Activated T-cell treated with anti-CD3 and anti-CD28 coated beads, Interleukin-2, amount 50 U/mL, for 4 hours (primary cell): ENCODE results near the gene CCDC3. TPM values are rescaled to one million over a fixed set of nuclear protein-coding genes. Genes with fewer than 3 reads are reported as not detected.

Experiments used
- ATAC-seq, 2 donors: fragments of 200-7000 bp; cut with Tn5 transposase; one replicate each; pipeline ENCODE4 v1.10.0; 2021
- DNase-seq: peaks from one replicate; pipeline ENCODE4 v3.0.0-alpha.2; 2020
- H3K27me3 Mint-ChIP-seq: one replicate; pipeline ENCODE4 v1.8.0; 2021; ENCODE audit warnings: low read depth, mixed read lengths
- H3K36me3 Mint-ChIP-seq: one replicate; pipeline ENCODE4 v1.8.0; 2022; ENCODE audit warnings: mixed read lengths; ENCODE audit not compliant: insufficient read depth
- H3K4me1 Mint-ChIP-seq: one replicate; pipeline ENCODE4 v1.8.0; 2021; ENCODE audit warnings: low read depth, mixed read lengths
- H3K4me3 Mint-ChIP-seq: one replicate; pipeline ENCODE4 v1.8.0; 2021; ENCODE audit warnings: mild to moderate bottlenecking, moderate library complexity, mixed read lengths
- H3K9me3 Mint-ChIP-seq: one replicate; pipeline ENCODE4 v1.8.0; 2021; ENCODE audit warnings: mixed read lengths
- total RNA-seq, 3 donors: library from RNA; stranded (reverse); gene quantifications; one replicate each; pipeline ENCODE4 v1.2.1, GENCODE V29; 2021

CCDC3 gene
- total RNA-seq, 3 donors from 2014 or later: 0.08 to 0.16 (median 0.10) TPM

DNA sequence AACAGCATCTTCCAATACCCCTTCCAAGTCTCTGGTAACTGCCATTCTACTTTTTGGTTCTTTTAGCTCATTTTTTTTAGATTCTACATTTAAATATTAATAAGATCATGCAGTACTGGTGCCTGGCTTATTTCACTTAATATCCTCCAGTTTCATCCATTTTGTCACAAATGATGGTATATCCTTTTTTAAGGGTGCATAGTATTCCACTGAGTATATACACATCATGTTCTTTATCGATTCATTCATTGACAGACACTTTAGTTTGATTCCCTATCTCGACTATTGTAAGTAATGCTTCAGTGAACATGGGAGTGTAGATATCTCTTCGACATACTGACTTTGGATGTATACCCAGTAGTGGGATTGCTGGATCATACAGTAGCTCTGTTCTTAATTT is 89.7 kb downstream of the CCDC3 start:
- ATAC-seq (no peak), DNase-seq (no peak)
- Mint-ChIP-seq H3K36me3 (no peaks in the 10 kb centered on the region), H3K9me3 (peaks cover 7% of the 10 kb centered on the region), H3K27me3 (peaks cover 10% of the 10 kb centered on the region), H3K4me1 (no peaks in the 10 kb centered on the region), H3K4me3 (no peak overlapping the region)

- H3K4me1 Mint-ChIP-seq: no peaks in the 10 kb centered on the region
- no peak for ATAC-seq
- no peak overlapping the region for H3K4me3 Mint-ChIP-seq
- H3K9me3 Mint-ChIP-seq: peaks cover 7% of the 10 kb centered on the region
- no peaks in the 10 kb centered on the region for H3K36me3 Mint-ChIP-seq
- H3K27me3 Mint-ChIP-seq: peaks cover 8% of the 10 kb centered on the region
- no peak for DNase-seq
Observed at GRCh38 chr10:12910835-12911234, 90.7 kb downstream of the CCDC3 start.

GRCh38 chr10:12909836-12910185 is 91.7 kb downstream of the CCDC3 start:
- Mint-ChIP-seq H3K27me3 (peaks cover 11% of the 10 kb centered on the region), H3K36me3 (no peaks in the 10 kb centered on the region), H3K4me1 (no peaks in the 10 kb centered on the region), H3K4me3 (no peak overlapping the region), H3K9me3 (peaks cover 7% of the 10 kb centered on the region)
- no peak for ATAC-seq
- DNase-seq: no peak

DNA sequence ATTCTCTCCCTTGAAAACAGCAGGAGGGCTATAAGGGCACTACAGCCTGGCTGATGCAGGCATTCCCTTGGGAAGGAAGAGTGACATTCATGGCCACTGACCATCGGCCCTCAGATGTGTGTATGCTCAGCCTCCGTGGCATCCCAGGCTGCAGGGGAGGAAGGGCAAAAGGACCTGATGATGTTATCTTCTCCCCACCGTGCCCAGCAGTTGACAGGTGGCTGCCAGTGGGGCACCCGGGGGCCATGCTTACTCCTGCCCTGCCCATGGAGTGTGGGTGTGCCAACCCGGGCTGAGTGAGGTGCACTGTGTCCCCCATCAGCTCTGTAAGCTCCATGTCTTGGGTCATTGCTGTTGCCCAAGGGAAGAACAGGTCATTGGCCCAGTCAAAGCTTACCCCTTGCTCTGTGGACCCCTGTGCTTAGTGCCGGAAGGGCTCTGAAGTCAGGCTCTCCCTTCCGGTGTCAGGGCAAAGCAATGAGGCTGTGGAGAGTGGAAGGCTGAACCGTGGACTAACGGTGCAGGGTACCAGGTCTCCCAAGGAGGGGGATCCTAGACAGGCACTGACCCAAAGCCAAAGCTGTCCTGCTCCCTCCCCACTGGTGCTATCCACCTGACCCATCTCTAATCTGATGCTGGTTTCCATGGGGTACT is 92.2 kb downstream of the CCDC3 start:
- Mint-ChIP-seq H3K9me3 (peaks cover 7% of the 10 kb centered on the region), H3K4me3 (no peak overlapping the region), H3K4me1 (no peaks in the 10 kb centered on the region), H3K27me3 (peaks cover 10% of the 10 kb centered on the region), H3K36me3 (no peaks in the 10 kb centered on the region)
- no peak for DNase-seq
- no peak for ATAC-seq

- H3K4me3 Mint-ChIP-seq: no peak overlapping the region
- ATAC-seq (no peak), DNase-seq (no peak)
- H3K9me3 Mint-ChIP-seq: peaks cover 7% of the 10 kb centered on the region
- H3K36me3 Mint-ChIP-seq: no peaks in the 10 kb centered on the region
- no peaks in the 10 kb centered on the region for H3K4me1 Mint-ChIP-seq
- peaks cover 10% of the 10 kb centered on the region for H3K27me3 Mint-ChIP-seq
Observed at GRCh38 chr10:12908773-12909172, 92.7 kb downstream of the CCDC3 start.

GRCh38 chr10:12907656-12908055 is 93.9 kb downstream of the CCDC3 start:
- DNase-seq (no peak), ATAC-seq (no peak)
- no peak overlapping the region for H3K4me3 Mint-ChIP-seq
- H3K4me1 Mint-ChIP-seq: no peaks in the 10 kb centered on the region
- H3K36me3 Mint-ChIP-seq: no peaks in the 10 kb centered on the region
- H3K9me3 Mint-ChIP-seq: peaks cover 7% of the 10 kb centered on the region
- peaks cover 10% of the 10 kb centered on the region for H3K27me3 Mint-ChIP-seq

DNA sequence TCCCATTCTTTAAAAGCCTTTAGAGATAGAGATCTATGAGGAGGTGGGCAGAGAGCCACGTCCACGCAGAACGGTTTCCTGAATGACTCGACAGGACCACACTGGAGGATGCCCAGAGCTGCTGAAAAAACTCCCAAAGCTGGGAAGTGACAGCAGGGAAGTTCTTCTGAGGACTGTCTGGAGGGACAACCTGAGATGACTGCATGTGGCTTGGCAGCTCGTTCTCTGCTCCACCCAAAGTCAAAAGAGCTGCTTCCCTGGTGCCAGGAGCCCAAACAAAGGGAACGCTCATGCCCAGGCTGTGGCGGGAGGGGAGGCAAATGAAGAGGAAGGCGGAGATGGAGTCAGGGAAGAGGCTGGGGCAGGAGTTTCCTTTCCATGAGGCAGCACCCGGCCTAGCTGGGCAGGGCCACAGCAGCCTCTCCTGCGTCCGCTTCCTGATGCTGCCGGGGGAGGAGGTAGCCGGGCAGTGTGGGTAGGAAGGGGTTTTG is 95.4 kb downstream of the CCDC3 start:
- Mint-ChIP-seq H3K4me3 (no peak overlapping the region), H3K9me3 (no peaks in the 10 kb centered on the region), H3K27me3 (peaks cover 9% of the 10 kb centered on the region), H3K36me3 (no peaks in the 10 kb centered on the region), H3K4me1 (no peaks in the 10 kb centered on the region)
- DNase-seq (no peak), ATAC-seq (no peak)

DNA sequence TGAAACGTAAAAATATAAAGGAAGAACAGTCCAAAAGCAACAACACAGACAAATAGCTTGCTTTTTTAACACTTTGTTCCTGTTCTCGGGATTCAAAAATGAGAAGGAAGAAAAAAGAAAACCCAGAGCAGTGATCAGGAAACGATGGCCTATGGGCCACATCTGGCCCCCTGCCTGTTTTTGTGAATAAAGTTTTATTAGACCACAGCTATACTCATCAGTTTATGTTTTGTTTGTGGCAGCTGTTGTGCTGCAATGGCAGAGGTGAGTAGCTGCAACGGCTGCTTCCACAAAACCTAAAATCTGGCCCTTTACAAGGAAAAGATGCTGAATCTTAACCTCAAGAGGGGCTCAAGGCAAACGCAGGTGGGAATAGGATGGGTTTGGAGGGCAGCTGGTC is 96.4 kb downstream of the CCDC3 start:
- ATAC-seq (no peak), DNase-seq (no peak)
- Mint-ChIP-seq H3K36me3 (no peaks in the 10 kb centered on the region), H3K27me3 (peaks cover 9% of the 10 kb centered on the region), H3K9me3 (no peaks in the 10 kb centered on the region), H3K4me1 (no peaks in the 10 kb centered on the region), H3K4me3 (no peak overlapping the region)

DNA sequence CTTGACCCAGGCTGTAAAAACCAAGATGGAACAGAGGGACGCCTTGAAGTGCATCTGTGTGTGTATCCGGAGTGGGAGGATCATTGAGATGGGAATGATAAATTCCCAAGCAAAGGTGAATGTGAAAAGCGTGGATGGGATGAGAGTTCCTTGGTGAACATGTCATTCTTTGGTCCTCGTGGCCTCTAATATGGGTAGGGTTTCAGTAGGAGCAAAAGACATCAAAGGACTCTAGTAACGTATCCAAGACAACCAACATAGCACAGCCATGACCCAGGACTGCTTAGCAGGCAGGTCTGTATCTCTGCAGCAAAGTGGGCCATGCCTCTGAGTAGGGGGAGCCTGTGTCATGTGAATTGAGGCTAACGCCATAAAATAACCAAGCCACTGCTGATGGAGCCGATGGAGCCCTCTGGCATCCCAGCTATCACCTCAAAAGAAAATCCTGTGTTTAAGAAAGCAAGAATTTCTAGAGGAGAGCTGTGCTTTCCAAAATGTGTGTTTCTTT is 98.6 kb downstream of the CCDC3 start:
- Mint-ChIP-seq H3K27me3 (peaks cover 9% of the 10 kb centered on the region), H3K9me3 (no peaks in the 10 kb centered on the region), H3K36me3 (no peaks in the 10 kb centered on the region), H3K4me1 (no peaks in the 10 kb centered on the region), H3K4me3 (no peak overlapping the region)
- ATAC-seq (no peak), DNase-seq (no peak)

DNA sequence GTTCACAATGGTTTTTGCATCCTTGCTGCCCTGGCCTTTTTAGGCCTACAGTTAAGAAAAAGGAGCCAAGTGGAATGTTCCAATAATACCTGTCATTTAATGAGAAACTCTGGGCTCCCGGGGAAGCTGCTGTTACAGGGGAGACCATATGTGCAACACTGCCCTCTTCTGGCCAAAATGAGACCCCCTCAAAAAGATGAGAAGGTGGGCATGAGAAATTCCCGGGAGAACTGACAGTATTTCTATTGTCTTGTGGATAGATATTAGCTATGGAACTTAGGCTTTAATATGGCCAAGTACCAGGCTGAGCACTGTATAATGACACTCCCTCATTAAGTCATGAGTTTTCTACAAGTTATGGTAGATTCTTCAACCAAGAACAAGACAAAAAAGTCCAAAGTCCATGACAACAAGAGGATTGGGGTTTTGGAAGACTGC is 99.4 kb downstream of the CCDC3 start:
- ATAC-seq: no peak
- H3K4me3 Mint-ChIP-seq: no peak overlapping the region
- H3K36me3 Mint-ChIP-seq: no peaks in the 10 kb centered on the region
- no peaks in the 10 kb centered on the region for H3K9me3 Mint-ChIP-seq
- H3K4me1 Mint-ChIP-seq: no peaks in the 10 kb centered on the region
- peak; percentile 27 for DNase-seq
- peaks cover 12% of the 10 kb centered on the region for H3K27me3 Mint-ChIP-seq

DNA sequence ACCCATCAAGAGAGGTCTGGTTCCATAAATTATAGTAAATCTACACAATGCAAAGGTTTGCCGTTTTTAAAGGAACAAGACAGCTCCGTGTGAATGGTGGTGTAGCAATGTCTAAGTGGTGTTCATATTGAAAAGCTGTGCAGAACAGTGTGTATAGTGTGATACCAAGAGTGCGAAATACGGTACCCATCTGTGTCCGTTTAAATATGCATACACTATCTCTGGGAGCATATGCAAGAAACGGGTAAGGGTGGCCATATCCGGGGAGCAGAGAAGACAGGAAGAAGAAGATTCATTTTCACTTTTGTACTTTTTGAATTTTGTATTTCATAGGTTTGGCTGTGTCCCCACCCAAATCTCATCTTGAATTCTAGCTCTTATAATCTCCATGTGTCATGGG is 102.0 kb downstream of the CCDC3 start:
- Mint-ChIP-seq H3K9me3 (peaks cover 3% of the 10 kb centered on the region), H3K4me1 (no peaks in the 10 kb centered on the region), H3K27me3 (peaks cover 24% of the 10 kb centered on the region), H3K36me3 (no peaks in the 10 kb centered on the region), H3K4me3 (no peak overlapping the region)
- ATAC-seq (no peak), DNase-seq (no peak)

DNA sequence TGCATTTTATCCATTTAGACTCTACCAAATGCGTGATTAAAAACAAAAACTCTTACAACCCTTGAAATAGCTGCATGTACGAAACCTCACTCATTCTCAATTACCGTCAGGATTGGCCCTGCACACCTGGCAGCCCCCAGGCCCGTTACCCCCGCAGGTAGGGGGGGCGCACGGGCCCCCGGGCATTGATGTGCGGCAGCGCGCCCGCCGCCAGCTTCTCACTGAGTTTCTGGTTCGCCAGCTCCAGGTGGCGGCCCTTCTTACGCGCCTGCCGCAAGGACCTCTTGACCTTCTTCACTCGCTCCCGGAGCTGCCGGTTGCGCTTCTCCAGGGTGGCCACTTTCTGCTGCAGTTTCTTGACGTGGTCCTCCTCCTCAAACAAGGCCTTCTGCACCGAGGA is 103.2 kb downstream of the CCDC3 start:
- Mint-ChIP-seq H3K9me3 (peaks cover 11% of the 10 kb centered on the region), H3K36me3 (no peaks in the 10 kb centered on the region), H3K27me3 (peaks cover 24% of the 10 kb centered on the region), H3K4me3 (no peak overlapping the region), H3K4me1 (no peaks in the 10 kb centered on the region)
- no peak for DNase-seq
- no peak for ATAC-seq

DNA sequence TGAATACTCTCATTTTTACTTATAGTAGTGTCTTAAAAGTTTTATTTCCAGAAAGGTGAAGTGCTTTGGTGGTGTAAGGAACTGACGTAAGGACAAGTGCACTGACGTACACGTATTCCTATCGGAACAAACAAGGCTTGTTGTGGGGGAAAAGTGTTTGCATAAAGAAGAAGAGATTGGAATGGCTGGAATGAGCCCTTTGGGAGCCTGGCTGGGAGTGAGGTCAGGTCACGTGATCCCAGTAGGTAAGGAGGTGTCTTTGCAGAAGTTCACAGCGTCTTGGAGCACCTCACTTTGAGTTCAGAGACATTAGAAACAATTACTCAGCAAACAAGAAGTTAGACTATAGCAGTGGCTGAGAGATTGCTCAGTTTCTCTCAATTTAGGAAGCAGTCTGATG is 104.2 kb downstream of the CCDC3 start:
- H3K27me3 Mint-ChIP-seq: peaks cover 22% of the 10 kb centered on the region
- no peaks in the 10 kb centered on the region for H3K4me1 Mint-ChIP-seq
- DNase-seq (no peak), ATAC-seq (no peak)
- no peaks in the 10 kb centered on the region for H3K36me3 Mint-ChIP-seq
- no peak overlapping the region for H3K4me3 Mint-ChIP-seq
- H3K9me3 Mint-ChIP-seq: peaks cover 21% of the 10 kb centered on the region

DNA sequence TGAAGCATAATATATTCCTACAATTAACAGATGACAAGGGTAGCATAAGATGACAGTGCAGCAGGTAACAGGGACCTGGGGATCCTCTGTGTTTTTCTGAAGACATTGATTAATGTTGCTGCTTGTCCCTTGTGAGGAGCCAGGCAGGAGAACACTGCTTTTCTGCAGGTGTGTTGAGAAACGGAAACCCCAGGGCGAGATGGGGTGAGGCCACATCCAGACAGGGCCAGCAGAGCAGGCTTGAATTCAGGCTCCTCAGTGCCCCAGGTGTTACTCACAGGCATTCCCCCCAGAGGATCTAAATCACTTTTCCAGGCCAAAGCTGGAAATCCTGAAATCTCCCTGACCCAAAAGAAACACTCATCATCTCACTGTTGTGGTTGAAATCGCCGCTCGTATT is 105.3 kb downstream of the CCDC3 start:
- H3K9me3 Mint-ChIP-seq: peaks cover 23% of the 10 kb centered on the region
- DNase-seq (no peak), ATAC-seq (no peak)
- H3K4me3 Mint-ChIP-seq: no peak overlapping the region
- H3K36me3 Mint-ChIP-seq: no peaks in the 10 kb centered on the region
- H3K27me3 Mint-ChIP-seq: peaks cover 19% of the 10 kb centered on the region
- no peaks in the 10 kb centered on the region for H3K4me1 Mint-ChIP-seq

DNA sequence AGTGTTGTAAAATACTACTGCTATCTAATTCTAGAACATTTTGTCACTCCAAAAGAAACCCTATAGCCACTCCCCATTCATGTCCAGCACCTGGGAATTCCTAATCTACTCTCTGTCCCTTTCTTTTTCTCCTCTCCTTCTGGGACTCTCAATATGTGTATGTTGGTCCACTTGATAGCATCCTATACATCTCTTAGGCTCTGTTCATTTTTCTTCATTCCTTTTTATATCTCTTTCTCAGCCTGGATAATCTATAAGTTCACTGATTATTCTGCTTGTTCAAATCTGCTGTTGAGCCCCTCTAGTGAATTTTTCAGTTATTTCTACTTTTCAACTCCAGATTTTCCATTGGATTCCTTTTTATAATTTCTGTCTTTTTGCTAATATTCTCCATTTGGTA is 108.6 kb downstream of the CCDC3 start:
- DNase-seq: no peak
- H3K27me3 Mint-ChIP-seq: peaks cover 19% of the 10 kb centered on the region
- no peak for ATAC-seq
- no peak overlapping the region for H3K4me3 Mint-ChIP-seq
- no peaks in the 10 kb centered on the region for H3K36me3 Mint-ChIP-seq
- H3K9me3 Mint-ChIP-seq: peaks cover 23% of the 10 kb centered on the region
- no peaks in the 10 kb centered on the region for H3K4me1 Mint-ChIP-seq
